Thymus (tissue), 11 donors: ENCODE data around the gene TMEM135. TPM values are rescaled to one million over a fixed set of nuclear protein-coding genes. Genes with fewer than 3 reads are reported as not detected.

Experiments
- DNase-seq, 9 donors: peaks; one replicate each; pipeline ENCODE4 v3.0.0-alpha.2; 2013; ENCODE audit warnings: low spot score in 9 of 9, low read depth in 6 of 9, missing footprints in 1 of 9
- H3K27ac ChIP-seq, 2 donors: one replicate each; pipeline ENCODE4 v1.5.1; 2013; ENCODE audit warnings: control low read depth in 1 of 2, low read depth in 1 of 2, low read length in 1 of 2, mild to moderate bottlenecking in 1 of 2, moderate library complexity in 1 of 2
- H3K27me3 ChIP-seq, 2 donors: one replicate each; pipeline ENCODE4 v1.5.1; 2013; ENCODE audit warnings: low read length in 1 of 2; ENCODE audit not compliant: control insufficient read depth in 2 of 2, insufficient read depth in 1 of 2
- H3K36me3 ChIP-seq, 2 donors: one replicate each; pipeline ENCODE4 v1.5.1; 2013; ENCODE audit warnings: low read length in 1 of 2, mild to moderate bottlenecking in 1 of 2, moderate library complexity in 1 of 2; ENCODE audit not compliant: control insufficient read depth in 2 of 2, insufficient read depth in 2 of 2
- H3K4me1 ChIP-seq, 2 donors: one replicate each; pipeline ENCODE4 v1.5.1; 2013; ENCODE audit warnings: low read length in 2 of 2; ENCODE audit not compliant: control insufficient read depth in 2 of 2, insufficient read depth in 2 of 2
- H3K4me3 ChIP-seq, 2 donors: one replicate each; pipeline ENCODE4 v1.5.1; 2013; ENCODE audit warnings: low read length in 2 of 2, control low read depth in 1 of 2, mild to moderate bottlenecking in 1 of 2
- H3K9me3 ChIP-seq, 2 donors: one replicate each; pipeline ENCODE4 v1.5.1; 2013; ENCODE audit warnings: low read length in 1 of 2, mild to moderate bottlenecking in 1 of 2; ENCODE audit not compliant: control insufficient read depth in 2 of 2, insufficient read depth in 1 of 2
- WGBS: extraction: QIAGEN DNeasy Blood & Tissue Kit; methylation state at CpG from one replicate; pipeline ENCODE4 v1.1.7; 2013; 5-methylcytosine and 5-hydroxymethylcytosine counted together
- polyA plus RNA-seq: library from polyadenylated mRNA; stranded (reverse); fragments of 200-250 nt; gene quantifications from one replicate; pipeline ENCODE4 v1.2.3, GENCODE V29; 2013
- total RNA-seq: library from RNA; stranded (reverse); fragments of 120-200 nt; gene quantifications from one replicate; pipeline ENCODE4 v1.2.4, GENCODE V29; 2013
- donor health status: healthy.

Gene TMEM135
- total and polyA plus RNA-seq, 2 donors = 10.8 to 11.1 TPM

- Histone ChIP-seq H3K9me3 (no peaks in the 10 kb centered on the region), H3K27me3 (no peaks in the 10 kb centered on the region), H3K36me3 (no peaks in the 10 kb centered on the region), H3K4me1 (peaks cover 0 to 2% of the 10 kb centered on the region in 2 donors), H3K4me3 (no peak overlapping the region), H3K27ac (no peak overlapping the region)
- no peak for DNase-seq
- 95% methylated on average over 1 of the region's 1 CpG for WGBS
Measured at GRCh38 chr11:87256694-87257340, 219.1 kb downstream of the TMEM135 start.

- WGBS = 64% methylated on average over 1 of the region's 1 CpG
- no peak for DNase-seq
- Histone ChIP-seq H3K36me3 (no peaks in the 10 kb centered on the region), H3K4me3 (no peak overlapping the region), H3K27ac (no peak overlapping the region), H3K9me3 (no peaks in the 10 kb centered on the region), H3K4me1 (peaks cover 0 to 2% of the 10 kb centered on the region in 2 donors), H3K27me3 (no peaks in the 10 kb centered on the region)
Measured at GRCh38 chr11:87258171-87258833, 220.6 kb downstream of the TMEM135 start.

GRCh38 chr11:87259736-87260135 lies 222.0 kb downstream of the TMEM135 start:
- no peaks in the 10 kb centered on the region for H3K9me3 ChIP-seq
- 87% methylated on average over 1 of the region's 1 CpG for WGBS
- H3K4me1 ChIP-seq = peaks cover 0 to 2% of the 10 kb centered on the region in 2 donors
- no peak for DNase-seq
- H3K27ac ChIP-seq = no peak overlapping the region
- no peaks in the 10 kb centered on the region for H3K36me3 ChIP-seq
- no peaks in the 10 kb centered on the region for H3K27me3 ChIP-seq
- no peak overlapping the region for H3K4me3 ChIP-seq

- 78% methylated on average over 3 of the region's 3 CpGs for WGBS
Measured at GRCh38 chr11:87260811-87261210, 223.1 kb downstream of the TMEM135 start.

GRCh38 chr11:87263264-87263838 lies 225.6 kb downstream of the TMEM135 start:
- no peaks in the 10 kb centered on the region for H3K9me3 ChIP-seq
- no peak for DNase-seq
- no peaks in the 10 kb centered on the region for H3K36me3 ChIP-seq
- WGBS = 46% methylated on average over 2 of the region's 2 CpGs
- H3K4me3 ChIP-seq = no peak overlapping the region
- H3K27ac ChIP-seq = no peak overlapping the region
- H3K4me1 ChIP-seq = no peaks in the 10 kb centered on the region
- no peaks in the 10 kb centered on the region for H3K27me3 ChIP-seq

More at GRCh38 chr11:87260811-87261210, 223.1 kb downstream of the TMEM135 start:
- Histone ChIP-seq H3K27ac (no peak overlapping the region), H3K36me3 (no peaks in the 10 kb centered on the region), H3K4me3 (no peak overlapping the region), H3K9me3 (no peaks in the 10 kb centered on the region), H3K27me3 (no peaks in the 10 kb centered on the region), H3K4me1 (no peaks in the 10 kb centered on the region)
- DNase-seq = no peak

GRCh38 chr11:87263979-87264378 lies 226.2 kb downstream of the TMEM135 start:
- Histone ChIP-seq H3K4me1 (no peaks in the 10 kb centered on the region), H3K27ac (no peak overlapping the region), H3K27me3 (no peaks in the 10 kb centered on the region), H3K4me3 (no peak overlapping the region), H3K9me3 (no peaks in the 10 kb centered on the region), H3K36me3 (no peaks in the 10 kb centered on the region)
- no peak for DNase-seq

GRCh38 chr11:87265132-87265531 lies 227.4 kb downstream of the TMEM135 start:
- Histone ChIP-seq H3K36me3 (no peaks in the 10 kb centered on the region), H3K4me1 (no peaks in the 10 kb centered on the region), H3K4me3 (no peak overlapping the region), H3K9me3 (no peaks in the 10 kb centered on the region), H3K27me3 (no peaks in the 10 kb centered on the region), H3K27ac (no peak overlapping the region)
- DNase-seq = no peak

- Histone ChIP-seq H3K9me3 (no peaks in the 10 kb centered on the region), H3K4me3 (no peak overlapping the region), H3K27me3 (no peaks in the 10 kb centered on the region), H3K4me1 (no peaks in the 10 kb centered on the region), H3K36me3 (no peaks in the 10 kb centered on the region), H3K27ac (no peak overlapping the region)
- no peak for DNase-seq
Measured at GRCh38 chr11:87265979-87266378, 228.2 kb downstream of the TMEM135 start.

GRCh38 chr11:87266751-87267150 lies 229.0 kb downstream of the TMEM135 start:
- no peak for DNase-seq
- Histone ChIP-seq H3K9me3 (no peaks in the 10 kb centered on the region), H3K27me3 (no peaks in the 10 kb centered on the region), H3K4me3 (no peak overlapping the region), H3K27ac (no peak overlapping the region), H3K36me3 (no peaks in the 10 kb centered on the region), H3K4me1 (no peaks in the 10 kb centered on the region)
- WGBS = 68% methylated on average over 2 of the region's 2 CpGs
